ACC112 (cell line): ENCODE measurements around the gene HEXIM2.

Experiments
- H2AFZ ChIP-seq: fragments of 200-600 bp; sonication (generic); one replicate; pipeline ENCODE4 v1.6.0; 2017; ENCODE audit warnings: antibody characterized with exemption, low read length; ENCODE audit not compliant: unreplicated experiment
- H3K27ac ChIP-seq: fragments of 200-600 bp; sonication (generic); 2 replicates; pipeline ENCODE4 v1.5.1; 2014; ENCODE audit warnings: low read depth, mild to moderate bottlenecking, antibody characterized with exemption, low read length, moderate library complexity
- H3K27me3 ChIP-seq: fragments of 200-600 bp; sonication (generic); 2 replicates; pipeline ENCODE4 v1.6.1; 2014; ENCODE audit warnings: mild to moderate bottlenecking, antibody characterized with exemption, low read length, moderate library complexity, mixed read lengths; ENCODE audit not compliant: insufficient read depth
- H3K36me3 ChIP-seq: fragments of 200-600 bp; sonication (generic); 2 replicates; pipeline ENCODE4 v1.6.1; 2016; ENCODE audit warnings: mild to moderate bottlenecking, antibody characterized with exemption, low read length, moderate library complexity, mixed read lengths; ENCODE audit not compliant: insufficient read depth
- H3K4me1 ChIP-seq: fragments of 200-600 bp; sonication (generic); one replicate; pipeline ENCODE4 v1.6.1; 2016; ENCODE audit warnings: low read length, mixed read lengths; ENCODE audit not compliant: insufficient read depth, unreplicated experiment, control insufficient read depth
- H3K4me3 ChIP-seq: fragments of 200-600 bp; sonication (generic); 2 replicates; pipeline ENCODE4 v1.5.1; 2014; ENCODE audit warnings: mild to moderate bottlenecking, low read depth, low read length
- H3K79me2 ChIP-seq: fragments of 200-600 bp; sonication (generic); one replicate; pipeline ENCODE4 v1.6.0; 2016; ENCODE audit warnings: low read length; ENCODE audit not compliant: control insufficient read depth, unreplicated experiment, insufficient read depth

The HEXIM2 gene

GRCh38 chr17:45155483-45155882 is 6.2 kb upstream of the HEXIM2 start:
- Histone ChIP-seq H2AFZ (no peak overlapping the region), H3K27ac (no peak overlapping the region), H3K79me2 (peaks cover 58% of the 10 kb centered on the region), H3K4me1 (peaks cover 27% of the 10 kb centered on the region), H3K36me3 (no peaks in the 10 kb centered on the region), H3K4me3 (no peak overlapping the region), H3K27me3 (no peaks in the 10 kb centered on the region)

- Histone ChIP-seq H3K79me2 (peaks cover 58% of the 10 kb centered on the region), H3K27me3 (no peaks in the 10 kb centered on the region)
Measured at GRCh38 chr17:45156242-45156641, 5.4 kb upstream of the HEXIM2 start.

GRCh38 chr17:45160447-45161287 is 1.0 kb upstream of the HEXIM2 start:
- H3K4me1 ChIP-seq: peaks cover 26% of the 10 kb centered on the region
- peak overlapping the region; percentile 46 for H2AFZ ChIP-seq
- H3K79me2 ChIP-seq: peaks cover 48% of the 10 kb centered on the region
- H3K27me3 ChIP-seq: no peaks in the 10 kb centered on the region
- peak overlapping the region; percentile 83 for H3K4me3 ChIP-seq
- peak overlapping the region; percentile 94 for H3K27ac ChIP-seq
- H3K36me3 ChIP-seq: no peaks in the 10 kb centered on the region

More at GRCh38 chr17:45156242-45156641, 5.4 kb upstream of the HEXIM2 start:
- H3K4me3 ChIP-seq: no peak overlapping the region
- H2AFZ ChIP-seq: no peak overlapping the region
- H3K4me1 ChIP-seq: peaks cover 24% of the 10 kb centered on the region
- H3K27ac ChIP-seq: no peak overlapping the region
- no peaks in the 10 kb centered on the region for H3K36me3 ChIP-seq

GRCh38 chr17:45162025-45162687 is 481 bp downstream of the HEXIM2 start:
- H3K4me3 ChIP-seq: peak overlapping the region; percentile 83
- H2AFZ ChIP-seq: peak overlapping the region; percentile 31
- no peak overlapping the region for H3K27ac ChIP-seq
- H3K36me3 ChIP-seq: no peaks in the 10 kb centered on the region
- peaks cover 26% of the 10 kb centered on the region for H3K4me1 ChIP-seq
- peaks cover 40% of the 10 kb centered on the region for H3K79me2 ChIP-seq
- H3K27me3 ChIP-seq: no peaks in the 10 kb centered on the region

GRCh38 chr17:45164734-45165269 is 3.1 kb downstream of the HEXIM2 start:
- H2AFZ ChIP-seq: no peak overlapping the region
- peaks cover 10% of the 10 kb centered on the region for H3K4me1 ChIP-seq
- H3K4me3 ChIP-seq: no peak overlapping the region
- peaks cover 15% of the 10 kb centered on the region for H3K79me2 ChIP-seq
- no peak overlapping the region for H3K27ac ChIP-seq
- no peaks in the 10 kb centered on the region for H3K27me3 ChIP-seq
- H3K36me3 ChIP-seq: no peaks in the 10 kb centered on the region

- Histone ChIP-seq H3K4me3 (no peak overlapping the region), H3K4me1 (peaks cover 30% of the 10 kb centered on the region), H3K79me2 (no peaks in the 10 kb centered on the region), H2AFZ (no peak overlapping the region), H3K27me3 (no peaks in the 10 kb centered on the region), H3K36me3 (0 out of 2 replicates have a peak, but pooled peaks cover 3% of the 10 kb centered on the region), H3K27ac (no peak overlapping the region)
Measured at GRCh38 chr17:45168991-45169752, 7.5 kb downstream of the HEXIM2 start.

GRCh38 chr17:45170280-45170930 is 8.7 kb downstream of the HEXIM2 start:
- Histone ChIP-seq H3K27me3 (no peaks in the 10 kb centered on the region), H3K36me3 (0 out of 2 replicates have a peak, but pooled peaks cover 3% of the 10 kb centered on the region), H3K4me3 (no peak overlapping the region), H2AFZ (no peak overlapping the region), H3K27ac (peak overlapping the region; percentile 81), H3K79me2 (no peaks in the 10 kb centered on the region), H3K4me1 (peaks cover 30% of the 10 kb centered on the region)

GRCh38 chr17:45170931-45171337 is 9.3 kb downstream of the HEXIM2 start:
- peak overlapping the region; percentile 81 for H3K27ac ChIP-seq
- no peaks in the 10 kb centered on the region for H3K79me2 ChIP-seq
- H3K4me1 ChIP-seq: peaks cover 34% of the 10 kb centered on the region
- no peaks in the 10 kb centered on the region for H3K27me3 ChIP-seq
- H3K4me3 ChIP-seq: peak overlapping the region; percentile 21
- 0 out of 2 replicates have a peak, but pooled peaks cover 3% of the 10 kb centered on the region for H3K36me3 ChIP-seq
- peak overlapping the region; percentile 55 for H2AFZ ChIP-seq

GRCh38 chr17:45171338-45172231 is 9.9 kb downstream of the HEXIM2 start:
- Histone ChIP-seq H3K36me3 (0 out of 2 replicates have a peak, but pooled peaks cover 3% of the 10 kb centered on the region), H3K27ac (peak overlapping the region; percentile 81), H3K4me1 (peaks cover 38% of the 10 kb centered on the region), H3K79me2 (no peaks in the 10 kb centered on the region), H3K4me3 (peak overlapping the region; percentile 21), H2AFZ (peak overlapping the region; percentile 55), H3K27me3 (no peaks in the 10 kb centered on the region)
